ENCODE results near the gene RELN. TPM values are rescaled to one million over a fixed set of nuclear protein-coding genes. Genes with fewer than 3 reads are reported as not detected.

RELN gene
- total and polyA plus RNA-seq, 5 donors: 1.1 to 4.1 (median 1.4) TPM

GRCh38 chr7:103967401-103967800 is 22.1 kb downstream of the RELN start:
- no peaks in the 10 kb centered on the region for H3K27me3 ChIP-seq (ENCODE audit: control insufficient read depth, insufficient read depth)
- intact Hi-C loops (cut with DNase I): no loop called here
- H3K4me3 ChIP-seq (ENCODE audit: low read length): no peak overlapping the region
- no peaks in the 10 kb centered on the region for H3K4me1 ChIP-seq (ENCODE audit: control insufficient read depth, insufficient read depth, low read length)
- no peak for DNase-seq
- no peak for ATAC-seq
- no peak overlapping the region for H3K27ac ChIP-seq (ENCODE audit: low read length)
- no peaks in the 10 kb centered on the region for H3K9me3 ChIP-seq (ENCODE audit: control insufficient read depth, low read length)

GRCh38 chr7:103966593-103967277 is 22.7 kb downstream of the RELN start:
- no peaks in the 10 kb centered on the region for H3K4me1 ChIP-seq (ENCODE audit: control insufficient read depth, insufficient read depth, low read length)
- WGBS: 76% methylated on average over 4 of the region's 4 CpGs

GRCh38 chr7:103964269-103964668 is 25.2 kb downstream of the RELN start:
- DNase-seq (no peak), ATAC-seq (no peak)
- H3K9me3 ChIP-seq (ENCODE audit: control insufficient read depth, low read length): no peaks in the 10 kb centered on the region
- H3K4me1 ChIP-seq (ENCODE audit: control insufficient read depth, insufficient read depth, low read length): no peaks in the 10 kb centered on the region
- H3K4me3 ChIP-seq (ENCODE audit: low read length): no peak overlapping the region
- H3K27ac ChIP-seq (ENCODE audit: low read length): no peak overlapping the region
- intact Hi-C loops (cut with DNase I): no loop called here
- no peaks in the 10 kb centered on the region for H3K27me3 ChIP-seq (ENCODE audit: control insufficient read depth, insufficient read depth)

More at GRCh38 chr7:103966593-103967277, 22.7 kb downstream of the RELN start:
- Histone ChIP-seq H3K9me3 (ENCODE audit: control insufficient read depth, low read length) (no peaks in the 10 kb centered on the region), H3K27ac (ENCODE audit: low read length) (no peak overlapping the region), H3K27me3 (ENCODE audit: control insufficient read depth, insufficient read depth) (no peaks in the 10 kb centered on the region), H3K4me3 (ENCODE audit: low read length) (no peak overlapping the region)
- intact Hi-C loops (cut with DNase I): no loop called here
- DNase-seq (no peak), ATAC-seq (peak in 1 of 2 donors; percentile 54)

GRCh38 chr7:103962070-103962469 is 27.4 kb downstream of the RELN start:
- WGBS: 54% methylated on average over 6 of the region's 6 CpGs
- DNase-seq (no peak), ATAC-seq (no peak)
- intact Hi-C loops (cut with DNase I): no loop called here
- Histone ChIP-seq H3K9me3 (ENCODE audit: control insufficient read depth, low read length) (no peaks in the 10 kb centered on the region), H3K4me1 (ENCODE audit: control insufficient read depth, insufficient read depth, low read length) (no peaks in the 10 kb centered on the region), H3K27ac (ENCODE audit: low read length) (no peak overlapping the region), H3K27me3 (ENCODE audit: control insufficient read depth, insufficient read depth) (no peaks in the 10 kb centered on the region), H3K4me3 (ENCODE audit: low read length) (no peak overlapping the region)

GRCh38 chr7:103958284-103958818 is 31.1 kb downstream of the RELN start:
- ATAC-seq (no peak), DNase-seq (no peak)
- no peak overlapping the region for H3K4me3 ChIP-seq (ENCODE audit: low read length)
- no peaks in the 10 kb centered on the region for H3K4me1 ChIP-seq (ENCODE audit: control insufficient read depth, insufficient read depth, low read length)
- no peak overlapping the region for H3K27ac ChIP-seq (ENCODE audit: low read length)
- no peaks in the 10 kb centered on the region for H3K27me3 ChIP-seq (ENCODE audit: control insufficient read depth, insufficient read depth)
- intact Hi-C loops (cut with DNase I): loop anchor here in 1 of 4 donors (10.0 kb wide), 1 partner anchor 56 kb away; no protein-coding TSS in a partner anchor
- no peaks in the 10 kb centered on the region for H3K9me3 ChIP-seq (ENCODE audit: control insufficient read depth, low read length)
- WGBS: 84% methylated on average over 1 of the region's 1 CpG

GRCh38 chr7:103955985-103956384 is 33.5 kb downstream of the RELN start:
- DNase-seq: no peak
- no peak for ATAC-seq
- no peak overlapping the region for H3K4me3 ChIP-seq (ENCODE audit: low read length)
- H3K4me1 ChIP-seq (ENCODE audit: control insufficient read depth, insufficient read depth, low read length): no peaks in the 10 kb centered on the region
- intact Hi-C loops (cut with DNase I): loop anchor here in 1 of 4 donors (10.0 kb wide), 1 partner anchor 59 kb away; no protein-coding TSS in a partner anchor
- H3K9me3 ChIP-seq (ENCODE audit: control insufficient read depth, low read length): no peaks in the 10 kb centered on the region
- H3K27ac ChIP-seq (ENCODE audit: low read length): no peak overlapping the region
- no peaks in the 10 kb centered on the region for H3K27me3 ChIP-seq (ENCODE audit: control insufficient read depth, insufficient read depth)
- WGBS: 45% methylated on average over 2 of the region's 2 CpGs

GRCh38 chr7:103952408-103952807 is 37.0 kb downstream of the RELN start:
- ATAC-seq (no peak), DNase-seq (no peak)
- WGBS: 62% methylated on average over 1 of the region's 1 CpG
- H3K4me3 ChIP-seq (ENCODE audit: low read length): no peak overlapping the region
- no peaks in the 10 kb centered on the region for H3K27me3 ChIP-seq (ENCODE audit: control insufficient read depth, insufficient read depth)
- no peaks in the 10 kb centered on the region for H3K4me1 ChIP-seq (ENCODE audit: control insufficient read depth, insufficient read depth, low read length)
- intact Hi-C loops (cut with DNase I): loop anchor here in 1 of 4 donors (10.0 kb wide), 1 partner anchor 62 kb away; no protein-coding TSS in a partner anchor
- H3K27ac ChIP-seq (ENCODE audit: low read length): no peak overlapping the region
- H3K9me3 ChIP-seq (ENCODE audit: control insufficient read depth, low read length): no peaks in the 10 kb centered on the region

GRCh38 chr7:103951311-103951710 is 38.1 kb downstream of the RELN start:
- no peak overlapping the region for H3K4me3 ChIP-seq (ENCODE audit: low read length)
- no peak overlapping the region for H3K27ac ChIP-seq (ENCODE audit: low read length)
- 44% methylated on average over 2 of the region's 2 CpGs for WGBS
- H3K9me3 ChIP-seq (ENCODE audit: control insufficient read depth, low read length): no peaks in the 10 kb centered on the region
- no peak for DNase-seq
- H3K4me1 ChIP-seq (ENCODE audit: control insufficient read depth, insufficient read depth, low read length): no peaks in the 10 kb centered on the region
- ATAC-seq: no peak
- intact Hi-C loops (cut with DNase I): loop anchor here in 1 of 4 donors (10.0 kb wide), 1 partner anchor 63 kb away; no protein-coding TSS in a partner anchor
- H3K27me3 ChIP-seq (ENCODE audit: control insufficient read depth, insufficient read depth): no peaks in the 10 kb centered on the region

GRCh38 chr7:103949374-103949773 is 40.1 kb downstream of the RELN start:
- 67% methylated on average over 7 of the region's 7 CpGs for WGBS
- DNase-seq: no peak
- ATAC-seq: no peak
- Histone ChIP-seq H3K4me1 (ENCODE audit: control insufficient read depth, insufficient read depth, low read length) (no peaks in the 10 kb centered on the region), H3K27me3 (ENCODE audit: control insufficient read depth, insufficient read depth) (no peaks in the 10 kb centered on the region), H3K9me3 (ENCODE audit: control insufficient read depth, low read length) (no peaks in the 10 kb centered on the region), H3K27ac (ENCODE audit: low read length) (no peak overlapping the region), H3K4me3 (ENCODE audit: low read length) (no peak overlapping the region)
- intact Hi-C loops (cut with DNase I): loop anchor here in 1 of 4 donors (10.0 kb wide), 1 partner anchor 405 kb away; no protein-coding TSS in a partner anchor

- intact Hi-C loops (cut with DNase I): loop anchor here in 1 of 4 donors (10.0 kb wide), 1 partner anchor 408 kb away; no protein-coding TSS in a partner anchor
- DNase-seq: no peak
- no peak for ATAC-seq
- no peak overlapping the region for H3K27ac ChIP-seq (ENCODE audit: low read length)
- H3K4me3 ChIP-seq (ENCODE audit: low read length): no peak overlapping the region
- no peaks in the 10 kb centered on the region for H3K4me1 ChIP-seq (ENCODE audit: control insufficient read depth, insufficient read depth, low read length)
- H3K27me3 ChIP-seq (ENCODE audit: control insufficient read depth, insufficient read depth): no peaks in the 10 kb centered on the region
- WGBS: 72% methylated on average over 2 of the region's 2 CpGs
- no peaks in the 10 kb centered on the region for H3K9me3 ChIP-seq (ENCODE audit: control insufficient read depth, low read length)
These were observed 42.3 kb downstream of the RELN start for GRCh38 chr7:103947026-103947655.

- no peaks in the 10 kb centered on the region for H3K4me1 ChIP-seq (ENCODE audit: control insufficient read depth, insufficient read depth, low read length)
- no peak overlapping the region for H3K27ac ChIP-seq (ENCODE audit: low read length)
- H3K4me3 ChIP-seq (ENCODE audit: low read length): no peak overlapping the region
- intact Hi-C loops (cut with DNase I): loop anchor here in 1 of 4 donors (10.0 kb wide), 1 partner anchor 410 kb away; no protein-coding TSS in a partner anchor
- WGBS: 83% methylated on average over 6 of the region's 6 CpGs
- ATAC-seq (no peak), DNase-seq (no peak)
- H3K27me3 ChIP-seq (ENCODE audit: control insufficient read depth, insufficient read depth): no peaks in the 10 kb centered on the region
- no peaks in the 10 kb centered on the region for H3K9me3 ChIP-seq (ENCODE audit: control insufficient read depth, low read length)
These were observed 45.1 kb downstream of the RELN start for GRCh38 chr7:103944230-103944900.
